Measurements from ENCODE around the gene SPEF1.
"Not testable (repeated sequence)": the region's sequence is repeated elsewhere in the genome, so short reads cannot be mapped to it uniquely, and the experiment has no call there.

DNA sequence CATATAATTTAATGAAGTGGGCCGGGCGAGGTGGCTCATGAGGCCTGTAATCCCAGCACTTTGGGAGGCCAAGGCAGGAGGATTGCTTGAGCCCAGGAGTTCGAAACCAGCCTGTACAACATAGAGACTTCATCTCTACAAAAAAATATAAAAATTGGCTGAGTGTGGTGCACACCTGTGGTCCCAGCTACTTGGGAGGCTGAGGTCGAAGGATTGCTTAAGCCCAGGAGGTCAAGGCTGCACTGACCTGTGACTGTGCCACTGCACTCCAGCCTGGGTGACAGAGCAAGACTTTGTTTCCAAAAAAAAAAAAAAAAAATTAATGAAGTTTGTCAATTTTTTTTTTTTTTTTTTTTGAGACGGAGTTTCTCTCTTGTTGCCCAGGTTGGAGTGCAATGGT lies 48.6 kb upstream of the SPEF1 start:
- TF ChIP-seq, protein P1, sequence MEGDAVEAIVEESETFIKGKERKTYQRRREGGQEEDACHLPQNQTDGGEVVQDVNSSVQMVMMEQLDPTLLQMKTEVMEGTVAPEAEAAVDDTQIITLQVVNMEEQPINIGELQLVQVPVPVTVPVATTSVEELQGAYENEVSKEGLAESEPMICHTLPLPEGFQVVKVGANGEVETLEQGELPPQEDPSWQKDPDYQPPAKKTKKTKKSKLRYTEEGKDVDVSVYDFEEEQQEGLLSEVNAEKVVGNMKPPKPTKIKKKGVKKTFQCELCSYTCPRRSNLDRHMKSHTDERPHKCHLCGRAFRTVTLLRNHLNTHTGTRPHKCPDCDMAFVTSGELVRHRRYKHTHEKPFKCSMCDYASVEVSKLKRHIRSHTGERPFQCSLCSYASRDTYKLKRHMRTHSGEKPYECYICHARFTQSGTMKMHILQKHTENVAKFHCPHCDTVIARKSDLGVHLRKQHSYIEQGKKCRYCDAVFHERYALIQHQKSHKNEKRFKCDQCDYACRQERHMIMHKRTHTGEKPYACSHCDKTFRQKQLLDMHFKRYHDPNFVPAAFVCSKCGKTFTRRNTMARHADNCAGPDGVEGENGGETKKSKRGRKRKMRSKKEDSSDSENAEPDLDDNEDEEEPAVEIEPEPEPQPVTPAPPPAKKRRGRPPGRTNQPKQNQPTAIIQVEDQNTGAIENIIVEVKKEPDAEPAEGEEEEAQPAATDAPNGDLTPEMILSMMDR (IDR thresholded peaks at IDR 0.05): not testable (repeated sequence)
- TF ChIP-seq POLR2A (IDR thresholded peaks at IDR 0.05): not testable (repeated sequence)
